Measurements from ENCODE around the gene ERI3. TPM values are rescaled to one million over a fixed set of nuclear protein-coding genes. Genes with fewer than 3 reads are reported as not detected.

ERI3 gene
- total and polyA plus RNA-seq, 9 of the 15 experiments (the other 6 are each of a cell fraction or from before 2014, with no cell fraction given): 47.8 to 93.4 (median 67.2) TPM

- in situ Hi-C loops (cut with MboI) (no loop called here), intact Hi-C loops (cut with micrococcal nuclease) (no loop called here)
- no peaks in the 10 kb centered on the region for H3K27me3 ChIP-seq (ENCODE audit: control insufficient read depth in 2 of 2, insufficient read depth in 2 of 2, low read length in 2 of 2)
- ChIA-PET CTCF (ENCODE audit: low intra/inter-chr PET ratio) (no interaction called here), POLR2A (interaction anchor here (0.7 to 1.3 kb wide), 4 partner anchors 10 to 97 kb away, joined by 3 to 4 read pairs (median 4); no protein-coding TSS in a partner anchor)
- no peaks in the 10 kb centered on the region for H3K79me2 ChIP-seq (ENCODE audit: control insufficient read depth, insufficient read depth, low read length)
- H3K27ac ChIP-seq (ENCODE audit: extremely low read depth, low read depth, low read length): no peak overlapping the region
- no peaks in the 10 kb centered on the region; the same call in 1 of the 2 replicates for H4K20me1 ChIP-seq (replicated peaks; ENCODE audit: control insufficient read depth, insufficient read depth, low read length)
- H2AFZ ChIP-seq (ENCODE audit: low read depth, low read length): no peak overlapping the region
- ATAC-seq (no peak), FAIRE-seq (no peak), DNase-seq (ENCODE audit: extremely low read depth in 1 of 4, low spot score in 3 of 4) (no peak)
- no peaks in the 10 kb centered on the region for H3K9me3 ChIP-seq (replicated peaks; ENCODE audit: control insufficient read depth, insufficient read depth, low read depth, low read length)
- H3K4me2 ChIP-seq (ENCODE audit: insufficient read depth, low read length): no peak overlapping the region
- H3K4me3 ChIP-seq: no peak overlapping the region
- no peaks in the 10 kb centered on the region; a peak in 1 of 5 replicates for H3K4me1 ChIP-seq (replicated peaks in 1 of 2; ENCODE audit: control insufficient read depth in 2 of 2, insufficient read depth in 2 of 2, low read length in 2 of 2)
- H3K36me3 ChIP-seq (ENCODE audit: control insufficient read depth, insufficient read depth, low read length): peaks cover 84% of the 10 kb centered on the region; the same call in 2 of the 3 replicates
- no peak for TF ChIP-seq HDAC2 (IDR thresholded peaks at IDR 0.05)
- TF ChIP-seq SMARCB1 (IDR thresholded peaks at IDR 0.05; ENCODE audit: insufficient read length, low read depth): no peak
- TF ChIP-seq ZC3H11A (IDR thresholded peaks at IDR 0.05; ENCODE audit: low read depth, low read length): no peak
- no TSS peak for BruUV-seq (replicated peaks)
- H3K9me1 ChIP-seq (ENCODE audit: control insufficient read depth, insufficient read depth, low read length): peaks cover 6% of the 10 kb centered on the region
- no peak overlapping the region for H3K9ac ChIP-seq (ENCODE audit: insufficient read depth in 1 of 2, low read depth in 2 of 2, low read length in 2 of 2)
Observed at GRCh38 chr1:44315521-44315920, 39.5 kb downstream of the ERI3 start.

GRCh38 chr1:44314452-44314851 is 40.6 kb downstream of the ERI3 start:
- FAIRE-seq: no peak
- WGBS (ENCODE audit: insufficient coverage, low coverage, missing lambda C conversion rate): 75% methylated on average over 5 of the region's 5 CpGs
- CTCF ChIA-PET (ENCODE audit: low intra/inter-chr PET ratio): no interaction called here

More at GRCh38 chr1:44314452-44314851, 40.6 kb downstream of the ERI3 start:
- BruUV-seq (replicated peaks): no TSS peak
- intact Hi-C loops (cut with micrococcal nuclease) (no loop called here), in situ Hi-C loops (cut with MboI) (no loop called here)
- Histone ChIP-seq H3K79me2 (ENCODE audit: control insufficient read depth, insufficient read depth, low read length) (no peaks in the 10 kb centered on the region), H3K4me1 (replicated peaks in 1 of 2; ENCODE audit: control insufficient read depth in 2 of 2, insufficient read depth in 2 of 2, low read length in 2 of 2) (no peaks in the 10 kb centered on the region; a peak in 1 of 5 replicates), H3K36me3 (ENCODE audit: control insufficient read depth, insufficient read depth, low read length) (peaks cover 88% of the 10 kb centered on the region; the same call in 2 of the 3 replicates), H3K9me1 (ENCODE audit: control insufficient read depth, insufficient read depth, low read length) (peaks cover 6% of the 10 kb centered on the region), H2AFZ (ENCODE audit: low read depth, low read length) (no peak overlapping the region), H3K4me3 (no peak overlapping the region), H3K9me3 (replicated peaks; ENCODE audit: control insufficient read depth, insufficient read depth, low read depth, low read length) (no peaks in the 10 kb centered on the region), H3K9ac (ENCODE audit: insufficient read depth in 1 of 2, low read depth in 2 of 2, low read length in 2 of 2) (no peak overlapping the region), H3K27me3 (ENCODE audit: control insufficient read depth in 2 of 2, insufficient read depth in 2 of 2, low read length in 2 of 2) (no peaks in the 10 kb centered on the region), H3K4me2 (ENCODE audit: insufficient read depth, low read length) (no peak overlapping the region), H4K20me1 (replicated peaks; ENCODE audit: control insufficient read depth, insufficient read depth, low read length) (no peaks in the 10 kb centered on the region; the same call in 1 of the 2 replicates), H3K27ac (ENCODE audit: extremely low read depth, low read depth, low read length) (no peak overlapping the region)
- TF ChIP-seq ZFX (CRISPR knock-in tag; IDR thresholded peaks at IDR 0.05) (no peak), ZNF23 (CRISPR knock-in tag; IDR thresholded peaks at IDR 0.05) (no peak), KLF10 (CRISPR knock-in tag; IDR thresholded peaks at IDR 0.05) (no peak), ZNF512 (tag; IDR thresholded peaks at IDR 0.05) (no peak), TEAD4 (IDR thresholded peaks at IDR 0.05; ENCODE audit: low read length) (no peak), TEAD4 (CRISPR knock-in tag; IDR thresholded peaks at IDR 0.05; ENCODE audit: borderline replicate concordance) (no peak), ZNF354B (CRISPR knock-in tag; IDR thresholded peaks at IDR 0.05) (no peak), KDM5B (IDR thresholded peaks at IDR 0.05; ENCODE audit: insufficient replicate concordance, low read depth, low read length) (no peak), BRD4 (IDR thresholded peaks at IDR 0.05) (no peak), PML (IDR thresholded peaks at IDR 0.05; ENCODE audit: low read length) (no peak), BCL6 (CRISPR knock-in tag; IDR thresholded peaks at IDR 0.05) (no peak), NKRF (IDR thresholded peaks at IDR 0.05; ENCODE audit: borderline replicate concordance) (no peak), RFX7 (CRISPR knock-in tag; IDR thresholded peaks at IDR 0.05) (no peak)
- POLR2A ChIA-PET: no interaction called here
- no peak for ATAC-seq
- DNase-seq (ENCODE audit: extremely low read depth in 1 of 4, low spot score in 3 of 4): no peak
